Measurements from ENCODE around the gene EIF1. TPM values are rescaled to one million over a fixed set of nuclear protein-coding genes. Genes with fewer than 3 reads are reported as not detected.

The EIF1 gene
- 1,281 to 1,716 TPM (median 1,378 TPM) in 5 replicates for total RNA-seq (2022; extraction: Qiagen RNA extraction; ENCODE audit: low read depth)

DNA sequence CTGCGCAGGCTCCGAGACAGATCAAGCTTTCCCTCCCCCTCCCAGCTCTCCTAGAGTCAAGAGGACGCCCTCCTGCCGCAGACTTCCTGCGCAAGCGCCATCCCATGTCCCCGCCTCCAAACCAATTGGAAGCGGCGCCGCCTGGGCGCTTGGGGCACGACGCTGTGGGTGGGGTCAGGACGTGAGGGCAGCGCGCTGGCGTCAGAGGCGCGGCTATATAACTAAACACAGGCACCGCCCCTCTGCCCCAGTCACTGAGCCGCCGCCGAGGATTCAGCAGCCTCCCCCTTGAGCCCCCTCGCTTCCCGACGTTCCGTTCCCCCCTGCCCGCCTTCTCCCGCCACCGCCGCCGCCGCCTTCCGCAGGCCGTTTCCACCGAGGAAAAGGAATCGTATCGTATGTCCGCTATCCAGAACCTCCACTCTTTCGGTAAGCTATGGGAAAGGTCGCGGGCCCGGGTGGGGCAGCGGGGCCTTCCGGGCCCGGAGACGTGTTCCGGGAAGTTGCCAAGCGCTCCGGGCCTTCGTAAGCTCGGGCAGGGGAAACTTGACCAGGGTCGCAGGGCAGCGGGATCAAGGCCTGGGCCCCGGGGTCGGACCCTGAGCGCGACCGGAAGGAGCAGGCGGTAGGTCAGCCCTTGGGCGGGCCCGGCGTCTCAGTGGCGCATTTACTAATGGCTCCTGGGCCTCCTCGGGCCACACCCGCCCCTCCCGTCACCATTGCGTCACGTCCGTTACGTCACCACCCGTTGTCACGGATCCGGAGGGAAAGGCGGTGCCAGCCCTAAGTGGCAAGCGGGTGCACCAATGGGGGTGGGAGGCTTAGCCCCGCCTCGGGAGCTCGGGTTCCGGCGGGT, at the start of gene EIF1:
Gene EIF1 (plus strand): TSS at position 245 of the 856 bp plus-strand sequence. CDS start 154 bp downstream, at position 399.

DNA sequence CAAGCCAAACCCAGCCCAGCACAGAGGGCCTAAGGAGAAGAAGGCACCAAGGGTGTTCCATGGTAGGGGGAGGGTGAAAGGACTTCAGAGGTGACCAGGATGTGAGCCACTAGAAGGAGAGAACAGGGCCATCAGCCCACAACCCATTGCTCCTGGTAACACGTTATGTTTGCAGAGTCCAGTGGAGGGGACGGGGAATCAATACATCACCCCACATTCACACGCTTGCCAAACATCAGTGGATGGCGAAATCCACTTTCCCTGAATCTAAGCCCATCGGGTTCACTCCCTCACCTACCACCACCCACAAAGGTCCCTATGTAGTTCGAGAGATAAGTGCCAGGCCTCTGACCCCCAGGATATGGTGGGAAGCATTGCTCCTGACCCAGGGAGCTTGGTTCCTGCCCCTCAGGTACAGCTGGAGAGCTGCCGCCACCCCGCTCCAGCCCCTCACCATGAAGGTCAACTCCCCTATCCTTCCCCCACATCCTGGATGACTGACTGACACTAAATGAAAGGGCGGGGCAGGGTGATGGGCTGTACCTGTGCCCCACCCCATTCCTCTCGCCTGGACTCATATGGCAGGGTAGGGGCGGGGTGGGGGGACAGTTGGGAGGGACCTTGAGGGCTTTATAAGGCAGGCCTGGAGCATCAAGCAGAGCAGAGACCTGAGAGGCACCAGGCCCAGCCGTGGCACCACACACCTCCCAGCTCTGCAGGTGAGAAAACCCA, 23.1 kb downstream of the EIF1 start, which contains the start of gene GAST:
Gene GAST (plus strand): TSS at position 663 of the 732 bp plus-strand sequence. CDS start 3,106 bp downstream, outside the sequence.

GRCh38 chr17:41734139-41734948, 45.7 kb downstream of the EIF1 start, which contains the start of gene HAP1:
TSS of gene HAP1 (minus strand) at chr17:41734643. CDS start at chr17:41734634, 9 bp downstream.

Other genes with a start within 250 kb of the EIF1 start
- gene KRT38, start 247.9 kb upstream of the EIF1 start, total RNA-seq (2022; extraction: Qiagen RNA extraction; ENCODE audit: low read depth): not detected in 5 replicates
- gene KRT32, start 221.5 kb upstream of the EIF1 start, total RNA-seq (2022; extraction: Qiagen RNA extraction; ENCODE audit: low read depth): not detected in 5 replicates
- not detected in 5 replicates for gene KRT35, start 207.7 kb upstream of the EIF1 start, total RNA-seq (2022; extraction: Qiagen RNA extraction; ENCODE audit: low read depth)
- gene KRT36, start 199.0 kb upstream of the EIF1 start, total RNA-seq (2022; extraction: Qiagen RNA extraction; ENCODE audit: low read depth): not detected in 5 replicates
- 0.18 to 0.48 TPM (median 0.23 TPM) in 5 replicates for gene KRT13, start 183.3 kb upstream of the EIF1 start, total RNA-seq (2022; extraction: Qiagen RNA extraction; ENCODE audit: low read depth)
- 3.3 to 5.3 TPM (median 4.1 TPM) in 5 replicates for gene KRT15, start 170.0 kb upstream of the EIF1 start, total RNA-seq (2022; extraction: Qiagen RNA extraction; ENCODE audit: low read depth)
- 41.7 to 61.8 TPM (median 53.4 TPM) in 5 replicates for gene KRT19, start 160.6 kb upstream of the EIF1 start, total RNA-seq (2022; extraction: Qiagen RNA extraction; ENCODE audit: low read depth)
- not detected in 5 replicates for gene KRT9, start 116.8 kb upstream of the EIF1 start, total RNA-seq (2022; extraction: Qiagen RNA extraction; ENCODE audit: low read depth)
- 0.09 TPM in 1 of 5 replicates, not detected in the others for gene KRT14, start 102.0 kb upstream of the EIF1 start, total RNA-seq (2022; extraction: Qiagen RNA extraction; ENCODE audit: low read depth)
- 0.27 to 1.1 TPM (median 0.66 TPM) in 5 replicates for gene KRT16, start 76.1 kb upstream of the EIF1 start, total RNA-seq (2022; extraction: Qiagen RNA extraction; ENCODE audit: low read depth)
- 0.54 to 0.96 TPM (median 0.90 TPM) in 5 replicates for gene KRT17, start 64.3 kb upstream of the EIF1 start, total RNA-seq (2022; extraction: Qiagen RNA extraction; ENCODE audit: low read depth)
- 0.57 TPM in 1 of 5 replicates, not detected in the others for gene GAST, start 23.4 kb downstream of the EIF1 start, total RNA-seq (2022; extraction: Qiagen RNA extraction; ENCODE audit: low read depth)
- 0.69 to 2.9 TPM (median 1.5 TPM) in 5 replicates for gene HAP1, start 45.8 kb downstream of the EIF1 start, total RNA-seq (2022; extraction: Qiagen RNA extraction; ENCODE audit: low read depth)
- 81.9 to 128 TPM (median 113 TPM) in 5 replicates for gene JUP, start 97.8 kb downstream of the EIF1 start, total RNA-seq (2022; extraction: Qiagen RNA extraction; ENCODE audit: low read depth)
- gene P3H4, start 123.1 kb downstream of the EIF1 start, total RNA-seq (2022; extraction: Qiagen RNA extraction; ENCODE audit: low read depth): 30.4 to 39.9 TPM (median 34.4 TPM) in 5 replicates
- gene FKBP10, start 124.1 kb downstream of the EIF1 start, total RNA-seq (2022; extraction: Qiagen RNA extraction; ENCODE audit: low read depth): 85.9 to 115 TPM (median 109 TPM) in 5 replicates
- 103 to 118 TPM (median 114 TPM) in 5 replicates for gene NT5C3B, start 147.3 kb downstream of the EIF1 start, total RNA-seq (2022; extraction: Qiagen RNA extraction; ENCODE audit: low read depth)
- 0.08 to 0.09 TPM (median 0.08 TPM) in 3 of 5 replicates, not detected in the others for gene KLHL10, start 148.9 kb downstream of the EIF1 start, total RNA-seq (2022; extraction: Qiagen RNA extraction; ENCODE audit: low read depth)
- 2.0 to 4.4 TPM (median 2.7 TPM) in 5 replicates for gene KLHL11, start 176.5 kb downstream of the EIF1 start, total RNA-seq (2022; extraction: Qiagen RNA extraction; ENCODE audit: low read depth)
- gene ACLY, start 230.1 kb downstream of the EIF1 start, total RNA-seq (2022; extraction: Qiagen RNA extraction; ENCODE audit: low read depth): 244 to 299 TPM (median 293 TPM) in 5 replicates
- 1.2 to 1.7 TPM (median 1.6 TPM) in 5 replicates for gene ODAD4, start 241.7 kb downstream of the EIF1 start, total RNA-seq (2022; extraction: Qiagen RNA extraction; ENCODE audit: low read depth)